Stimulated activated CD8-positive, alpha-beta memory T cell treated with anti-CD3 and anti-CD28 coated beads, Interleukin-4, amount 100 ng/mL, for 4 hours (primary cell): Measurements from ENCODE around the gene MAST1.
"Not testable (repeated sequence)": the region's sequence is repeated elsewhere in the genome, so short reads cannot be mapped to it uniquely, and the experiment has no call there.

Experiments used
- DNase-seq, 2 donors: peaks; one replicate each; pipeline ENCODE4 v3.0.0-alpha.2; 2020; ENCODE audit warnings: low read depth in 2 of 2, low spot score in 1 of 2

MAST1 gene

DNA sequence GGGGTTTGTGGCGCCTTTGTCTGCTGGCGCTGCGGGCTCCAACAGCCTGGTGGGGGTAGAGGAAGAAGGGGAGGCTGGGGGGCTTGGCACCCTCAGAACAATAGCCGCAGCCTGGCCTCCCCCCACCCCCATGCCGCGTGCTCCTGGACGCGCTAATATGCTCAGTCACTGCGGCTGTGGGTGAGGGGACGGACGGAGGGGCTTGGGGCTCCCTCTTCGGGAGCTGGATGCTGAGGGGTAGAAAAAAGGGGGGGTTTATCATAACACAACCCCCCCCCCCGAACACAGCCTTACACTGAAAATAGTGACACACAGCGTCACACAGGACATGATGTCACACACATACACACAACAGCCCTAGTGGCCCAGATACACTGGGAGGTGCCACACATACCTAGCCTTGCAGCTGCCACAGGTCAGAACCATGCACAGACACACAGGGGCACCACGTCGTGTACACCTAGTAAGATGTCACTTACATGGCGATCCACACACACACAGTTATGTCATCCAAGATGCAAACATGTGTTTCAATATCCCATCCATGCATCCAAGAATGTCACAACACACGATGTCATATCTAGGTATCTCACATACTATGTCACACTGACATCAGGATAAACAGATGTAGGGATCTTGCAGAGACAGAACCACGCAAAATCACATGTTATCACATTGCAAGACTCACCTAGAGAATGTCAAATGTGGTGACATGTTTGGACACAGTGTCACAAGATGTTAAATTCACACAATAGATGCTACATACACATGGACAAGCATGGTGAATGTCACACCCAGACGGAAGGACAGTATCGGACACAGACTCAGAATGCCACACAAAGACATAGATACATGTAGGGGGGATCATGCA is 806 bp downstream of the MAST1 start:
- DNase-seq = no peak

DNA sequence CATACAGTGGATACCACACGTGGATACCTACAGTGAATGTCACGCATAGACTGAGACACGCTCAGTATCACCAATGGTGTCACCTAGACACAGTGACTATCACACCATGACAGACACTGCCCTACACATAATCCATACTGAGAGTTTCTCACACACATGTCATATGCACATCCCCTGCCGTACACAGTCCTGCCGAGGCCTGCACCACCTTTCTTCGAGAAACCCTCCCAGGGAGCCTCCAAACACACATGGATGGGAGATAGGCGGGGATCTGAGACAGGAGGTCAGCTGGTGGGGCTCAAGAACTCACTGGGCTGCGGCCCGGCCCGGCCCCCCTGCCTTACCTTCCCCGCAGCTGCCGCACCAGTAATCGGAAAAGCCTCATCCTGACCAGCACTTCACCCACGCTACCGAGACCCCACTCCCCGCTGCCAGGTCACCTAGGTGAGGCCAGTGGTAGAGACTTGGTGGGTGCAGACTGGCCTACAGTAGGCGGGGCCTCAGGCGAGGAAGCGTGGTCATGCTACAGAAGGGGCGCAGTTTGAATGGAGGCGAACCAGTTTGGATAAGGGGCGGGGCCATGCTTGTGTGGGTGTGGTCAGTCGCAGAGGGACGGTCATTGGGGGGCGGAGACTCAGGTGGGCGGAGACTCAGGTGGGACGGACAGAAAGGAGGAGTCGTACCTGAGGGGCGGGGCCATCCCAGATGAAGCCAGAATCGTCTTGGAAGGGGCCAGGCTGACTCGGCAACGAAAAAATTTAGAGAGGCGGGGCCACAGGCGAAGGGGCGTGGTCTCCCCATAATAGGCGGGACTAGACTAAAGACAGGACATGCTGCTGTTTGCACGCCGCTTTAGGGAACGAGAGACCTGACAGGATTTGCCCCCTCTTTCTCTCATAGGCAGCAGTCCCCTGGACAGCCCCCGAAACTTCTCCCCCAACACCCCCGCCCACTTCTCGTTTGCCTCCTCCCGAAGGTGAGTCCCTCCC is 2.1 kb downstream of the MAST1 start:
- DNase-seq = no peak

DNA sequence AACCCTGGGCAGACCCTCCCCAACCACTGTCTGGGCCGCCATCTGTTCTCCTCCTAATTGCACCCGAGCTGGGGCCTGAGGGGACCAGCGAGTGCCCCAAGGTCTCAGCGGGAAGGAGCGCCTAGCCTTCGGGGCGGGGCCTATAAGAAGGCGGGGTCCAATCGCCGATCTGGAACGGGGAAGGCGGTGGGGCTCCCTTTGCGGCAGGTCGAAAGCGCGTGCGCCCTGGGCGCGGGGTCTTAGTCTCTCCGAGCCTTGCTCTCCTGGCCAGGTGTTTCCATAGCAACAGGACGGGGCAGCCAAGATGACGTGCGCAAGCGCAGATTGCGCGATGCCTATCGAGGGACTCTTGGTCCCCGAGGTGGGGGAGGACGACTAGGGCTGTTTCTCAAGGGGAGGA is 2.8 kb downstream of the MAST1 start:
- DNase-seq = no peak

DNA sequence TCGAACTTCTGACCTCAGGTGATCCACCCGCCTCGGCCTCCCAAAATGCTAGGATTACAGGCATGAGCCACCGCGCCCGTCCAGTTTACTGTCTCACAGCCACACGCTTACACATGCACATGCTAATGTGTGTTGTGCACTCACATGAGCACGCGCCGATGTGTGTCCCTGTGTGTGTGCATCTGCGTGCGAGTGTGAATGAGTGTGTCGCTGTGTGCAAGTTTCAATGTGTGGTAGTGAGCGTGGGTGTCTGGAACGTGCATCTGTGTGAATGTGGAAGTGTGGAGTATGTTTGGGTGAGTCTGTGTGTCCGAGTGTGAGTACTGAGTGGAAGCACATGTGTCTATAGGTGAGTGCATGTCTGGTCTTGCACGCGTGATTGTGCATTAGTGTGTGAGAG is 4.2 kb downstream of the MAST1 start:
- no peak for DNase-seq

DNA sequence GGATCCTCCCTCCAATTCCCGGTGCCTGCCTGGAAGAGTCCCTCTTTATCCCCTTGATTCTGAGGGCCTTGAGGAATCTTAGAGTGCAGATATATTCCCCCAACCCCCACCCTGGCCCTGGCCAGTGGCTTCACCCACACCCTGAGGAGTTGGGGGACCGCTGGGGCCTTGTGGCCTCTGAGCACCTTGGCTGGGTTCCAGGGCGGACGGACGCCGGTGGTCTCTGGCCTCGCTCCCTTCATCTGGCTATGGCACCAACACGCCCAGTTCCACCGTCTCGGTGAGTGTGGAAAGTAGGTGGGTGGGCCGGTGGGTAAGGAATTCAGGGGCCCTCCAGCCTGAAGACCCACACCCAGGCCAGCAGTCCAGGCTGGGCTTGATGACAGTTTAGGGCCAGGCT is 5.0 kb downstream of the MAST1 start:
- no peak for DNase-seq

DNA sequence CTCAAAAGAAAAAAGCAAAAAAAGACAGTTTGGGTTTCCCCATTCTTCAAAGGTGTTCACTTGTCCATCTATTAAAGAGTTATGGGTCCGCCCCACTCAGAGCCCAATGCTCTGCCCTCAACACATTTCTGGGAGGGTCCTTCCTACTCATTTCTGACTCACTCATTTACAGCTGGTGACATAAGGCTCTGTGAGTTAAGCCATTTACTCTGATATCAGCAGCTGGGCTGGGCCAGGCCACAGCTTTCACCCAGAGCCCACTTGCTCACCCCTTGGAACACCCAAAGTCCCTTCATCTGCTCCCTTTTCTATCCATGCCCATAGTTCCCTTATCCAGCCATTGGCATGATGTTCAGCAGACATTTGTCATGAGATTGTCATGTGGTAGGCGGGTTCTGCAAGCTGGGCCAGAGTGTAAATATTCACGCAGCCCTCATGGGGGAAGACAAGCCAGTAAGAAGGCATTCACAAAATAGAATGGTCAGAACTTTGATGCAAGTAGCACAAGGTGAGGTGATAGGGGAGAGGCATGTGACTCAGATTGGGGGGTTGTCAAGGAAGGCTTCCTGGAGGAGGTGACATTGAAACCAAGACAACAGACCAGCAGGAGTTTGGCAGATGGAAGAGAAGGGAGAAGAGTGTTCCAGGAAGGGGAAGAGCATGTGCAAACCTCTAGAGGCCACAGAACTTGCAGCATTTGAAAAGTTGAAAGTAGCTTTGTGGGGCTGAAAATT is 5.9 kb downstream of the MAST1 start:
- no peak for DNase-seq

DNA sequence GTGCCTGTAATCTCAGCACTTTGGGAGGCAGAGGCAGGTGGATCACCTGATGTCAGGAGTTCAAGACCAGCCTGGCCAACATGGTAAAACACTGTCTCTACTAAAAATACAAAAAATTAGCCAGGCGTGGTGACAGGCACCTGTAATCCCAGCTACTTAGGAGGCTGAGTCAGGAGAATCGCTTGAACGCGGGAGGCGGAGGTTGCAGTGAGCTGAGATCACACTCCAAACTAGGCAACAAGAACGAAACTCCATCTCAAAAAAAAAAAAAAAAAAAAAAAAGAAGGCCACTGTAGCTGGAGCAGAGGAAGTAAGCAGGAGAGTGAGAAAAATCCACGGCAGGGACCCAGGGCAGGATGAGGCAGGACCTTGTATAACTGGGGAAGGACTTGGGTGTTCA is 8.3 kb downstream of the MAST1 start:
- DNase-seq = not testable (repeated sequence)

DNA sequence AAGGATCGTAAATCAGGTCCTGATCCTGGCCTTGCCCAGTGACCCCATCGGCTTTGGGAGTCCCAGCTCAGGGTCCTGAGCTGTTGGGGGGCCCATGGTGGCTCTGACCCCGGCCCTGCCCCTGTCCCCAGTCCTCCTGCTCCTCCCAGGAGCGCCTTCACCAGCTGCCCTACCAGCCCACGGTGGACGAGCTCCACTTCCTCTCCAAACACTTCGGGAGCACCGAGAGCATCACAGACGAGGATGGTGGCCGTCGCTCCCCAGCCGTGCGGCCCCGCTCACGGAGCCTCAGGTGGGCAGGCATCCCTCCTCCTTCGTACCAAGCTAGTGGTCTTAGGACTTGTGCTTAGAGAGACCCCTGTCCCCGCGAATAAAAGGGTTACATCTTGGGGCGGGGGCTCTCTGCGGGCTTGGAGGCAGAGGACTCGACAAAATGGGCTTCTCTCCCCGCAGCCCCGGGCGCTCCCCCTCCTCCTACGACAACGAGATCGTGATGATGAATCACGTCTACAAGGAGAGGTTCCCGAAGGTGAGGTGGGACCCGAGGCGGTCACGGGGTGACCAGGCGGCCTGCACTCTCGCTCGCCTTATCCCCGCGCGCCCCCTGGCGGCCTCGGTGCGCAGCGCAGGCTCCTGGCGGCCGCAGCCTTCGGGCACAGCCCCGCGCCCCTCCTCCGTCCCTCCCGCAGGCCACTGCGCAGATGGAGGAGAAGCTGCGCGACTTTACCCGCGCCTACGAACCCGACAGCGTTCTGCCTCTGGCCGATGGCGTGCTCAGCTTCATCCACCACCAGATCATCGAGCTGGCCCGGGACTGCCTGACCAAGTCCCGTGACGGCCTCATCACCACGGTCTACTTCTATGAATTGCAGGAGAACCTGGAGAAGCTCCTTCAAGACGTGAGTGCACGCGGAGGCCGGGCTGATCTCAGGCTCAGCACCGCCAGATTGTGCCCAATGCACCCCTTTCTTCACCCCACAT is 9.1 kb downstream of the MAST1 start:
- DNase-seq = peak; percentile 66 to 70

DNA sequence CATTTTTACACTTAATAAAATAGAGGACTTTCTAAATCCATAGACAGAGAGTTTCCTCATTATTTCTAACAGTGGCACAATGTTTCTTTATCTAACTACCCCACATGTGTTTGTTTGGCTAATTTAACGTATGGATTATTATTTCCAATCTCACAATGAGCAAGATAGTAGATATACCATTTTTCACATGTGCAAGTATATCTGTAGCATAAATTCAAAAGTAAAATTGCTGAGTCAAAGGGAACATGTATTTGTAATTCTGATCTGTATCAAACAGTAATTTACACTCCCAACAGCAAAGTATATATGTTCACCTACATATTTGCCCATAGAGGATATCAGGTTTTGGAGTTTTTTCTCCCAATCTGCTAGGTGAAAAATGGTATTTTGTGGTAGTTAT is 18.3 kb downstream of the MAST1 start:
- DNase-seq = no peak

DNA sequence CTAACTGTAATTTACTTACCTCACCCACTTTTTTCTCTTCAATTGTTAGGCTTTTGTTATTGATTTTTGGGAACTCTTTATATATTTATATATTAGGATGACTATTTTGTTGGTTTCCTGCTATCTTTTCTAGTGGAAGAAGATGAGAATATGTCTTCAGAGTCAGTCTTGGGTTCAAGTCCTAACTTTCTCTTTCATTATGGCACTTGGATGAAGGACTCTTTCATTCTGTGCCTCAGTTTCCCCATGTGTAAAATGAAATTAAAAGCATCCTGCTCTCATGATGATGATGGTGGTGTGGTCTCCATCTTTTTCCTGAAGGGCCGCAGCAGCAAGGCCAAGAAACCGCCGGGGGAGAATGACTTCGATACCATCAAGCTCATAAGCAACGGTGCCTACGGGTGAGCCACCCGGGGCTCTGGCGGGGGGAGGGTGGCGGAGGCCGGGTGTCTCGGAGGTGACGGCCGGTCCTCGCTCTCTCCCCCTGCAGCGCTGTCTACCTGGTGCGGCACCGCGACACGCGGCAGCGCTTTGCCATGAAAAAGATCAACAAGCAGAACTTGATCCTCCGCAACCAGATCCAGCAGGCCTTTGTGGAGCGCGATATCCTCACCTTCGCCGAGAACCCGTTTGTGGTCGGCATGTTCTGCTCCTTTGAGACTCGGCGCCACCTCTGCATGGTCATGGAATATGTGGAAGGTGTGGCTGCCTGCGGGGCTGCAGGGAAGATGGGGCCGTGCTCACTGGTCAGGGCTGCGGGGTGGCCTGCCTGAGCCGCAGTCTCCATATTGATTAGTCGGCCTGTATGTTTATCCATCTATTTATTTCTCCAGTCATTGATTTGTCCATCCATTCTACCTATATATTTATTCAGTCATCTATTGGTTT is 20.0 kb downstream of the MAST1 start:
- DNase-seq = no peak

DNA sequence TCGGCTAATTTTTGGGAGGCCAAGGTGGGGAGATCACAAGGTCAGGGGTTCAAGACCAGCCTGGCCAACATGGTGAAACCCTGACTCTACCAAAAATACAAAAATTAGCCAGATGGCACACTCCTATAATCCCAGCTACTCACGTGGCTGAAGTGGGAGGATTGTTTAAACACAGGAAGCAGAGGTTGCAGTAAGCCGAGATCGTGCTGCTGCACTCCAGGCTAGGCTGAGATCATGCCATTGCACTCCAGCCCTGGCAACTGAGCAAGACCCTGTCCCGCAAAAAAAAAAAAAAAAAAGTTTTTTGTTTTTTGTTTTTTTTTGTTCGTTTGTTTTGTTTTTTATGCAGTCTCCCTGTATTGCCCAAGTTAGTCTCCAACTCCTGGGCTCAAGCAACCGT is 21.2 kb downstream of the MAST1 start:
- DNase-seq = no peak

DNA sequence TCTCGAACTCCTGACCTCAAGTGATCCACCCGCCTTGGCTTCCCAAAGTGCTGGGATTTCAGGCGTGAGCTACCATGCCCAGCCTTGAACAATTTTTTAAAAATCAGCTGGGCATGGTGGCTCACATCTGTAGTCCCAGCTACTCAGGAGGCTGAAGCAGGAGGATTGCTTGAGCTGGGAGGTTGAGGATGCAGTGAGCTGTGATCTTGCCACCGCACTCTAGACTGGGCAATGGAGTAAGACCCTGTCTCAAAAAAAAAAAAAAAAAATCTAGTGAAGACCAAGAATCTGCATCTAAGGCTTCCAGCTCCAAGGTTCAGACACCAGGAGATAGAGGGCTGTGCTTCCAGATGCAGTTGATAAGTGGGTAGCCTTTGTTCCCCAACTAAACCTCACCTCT is 25.8 kb downstream of the MAST1 start:
- no peak for DNase-seq

DNA sequence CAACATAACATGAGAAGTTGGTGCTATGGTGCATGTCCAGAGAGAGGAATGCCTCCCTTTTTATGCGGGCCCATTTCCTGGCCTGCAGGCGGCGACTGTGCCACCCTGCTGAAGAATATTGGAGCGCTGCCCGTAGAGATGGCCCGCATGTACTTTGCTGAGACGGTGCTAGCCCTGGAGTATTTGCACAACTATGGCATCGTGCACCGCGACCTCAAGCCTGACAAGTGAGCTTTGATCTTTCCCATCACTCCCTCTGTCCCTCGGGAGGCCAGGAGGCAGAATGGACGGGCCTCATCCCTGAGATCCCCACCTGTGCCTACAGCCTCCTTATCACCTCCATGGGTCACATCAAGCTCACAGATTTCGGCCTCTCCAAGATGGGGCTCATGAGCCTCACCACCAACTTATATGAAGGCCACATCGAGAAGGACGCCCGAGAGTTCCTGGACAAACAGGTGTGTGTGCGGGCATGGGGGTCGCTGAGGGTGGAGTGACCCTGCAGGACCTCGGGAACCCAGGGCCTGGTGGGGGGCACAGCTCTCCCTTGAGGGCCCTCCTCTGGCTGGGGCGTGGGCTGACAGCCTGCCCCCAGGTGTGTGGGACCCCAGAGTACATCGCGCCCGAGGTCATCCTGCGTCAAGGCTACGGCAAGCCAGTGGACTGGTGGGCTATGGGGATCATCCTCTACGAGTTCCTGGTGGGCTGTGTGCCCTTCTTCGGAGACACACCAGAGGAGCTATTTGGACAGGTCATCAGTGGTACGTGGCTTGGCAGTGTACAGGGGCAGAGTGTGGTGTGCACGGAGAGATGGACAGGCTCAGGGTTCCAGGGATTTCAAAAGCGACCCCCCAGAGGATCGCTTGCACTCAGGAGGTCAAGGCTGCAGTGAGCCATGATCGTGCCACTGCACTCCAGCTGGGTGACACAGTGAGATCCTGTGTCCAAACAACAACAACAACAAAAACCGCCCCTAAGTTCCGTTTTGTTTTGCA is 26.7 kb downstream of the MAST1 start:
- no peak for DNase-seq

DNA sequence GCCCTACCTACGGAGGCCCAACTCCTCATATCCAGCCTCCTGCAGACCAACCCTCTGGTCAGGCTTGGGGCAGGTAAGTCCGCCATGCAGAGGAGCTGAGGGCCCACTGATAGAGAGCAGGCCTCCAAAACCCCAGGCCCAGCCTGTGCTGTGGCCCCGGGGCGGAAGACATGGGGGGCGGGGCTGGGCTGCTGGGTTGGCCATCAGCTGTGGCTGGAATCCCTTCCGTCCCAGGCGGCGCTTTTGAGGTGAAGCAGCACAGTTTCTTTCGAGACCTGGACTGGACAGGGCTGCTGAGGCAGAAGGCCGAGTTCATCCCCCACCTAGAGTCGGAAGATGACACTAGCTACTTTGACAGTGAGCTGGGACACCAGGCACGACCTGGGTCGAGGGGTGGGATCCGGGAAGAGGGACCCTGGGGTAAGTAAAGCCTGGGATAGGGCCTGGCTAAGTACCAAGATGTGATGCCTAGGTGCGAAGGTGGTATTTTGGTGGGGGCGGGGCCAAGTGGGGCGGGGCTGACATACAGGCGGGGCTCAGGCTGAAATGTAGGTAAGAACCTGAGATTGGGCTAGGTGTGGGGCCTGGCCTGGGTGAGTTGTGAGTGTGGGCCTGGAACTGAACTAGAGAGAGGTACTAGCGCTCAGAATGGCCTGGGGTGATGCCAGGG is 27.6 kb downstream of the MAST1 start:
- DNase-seq = no peak

DNA sequence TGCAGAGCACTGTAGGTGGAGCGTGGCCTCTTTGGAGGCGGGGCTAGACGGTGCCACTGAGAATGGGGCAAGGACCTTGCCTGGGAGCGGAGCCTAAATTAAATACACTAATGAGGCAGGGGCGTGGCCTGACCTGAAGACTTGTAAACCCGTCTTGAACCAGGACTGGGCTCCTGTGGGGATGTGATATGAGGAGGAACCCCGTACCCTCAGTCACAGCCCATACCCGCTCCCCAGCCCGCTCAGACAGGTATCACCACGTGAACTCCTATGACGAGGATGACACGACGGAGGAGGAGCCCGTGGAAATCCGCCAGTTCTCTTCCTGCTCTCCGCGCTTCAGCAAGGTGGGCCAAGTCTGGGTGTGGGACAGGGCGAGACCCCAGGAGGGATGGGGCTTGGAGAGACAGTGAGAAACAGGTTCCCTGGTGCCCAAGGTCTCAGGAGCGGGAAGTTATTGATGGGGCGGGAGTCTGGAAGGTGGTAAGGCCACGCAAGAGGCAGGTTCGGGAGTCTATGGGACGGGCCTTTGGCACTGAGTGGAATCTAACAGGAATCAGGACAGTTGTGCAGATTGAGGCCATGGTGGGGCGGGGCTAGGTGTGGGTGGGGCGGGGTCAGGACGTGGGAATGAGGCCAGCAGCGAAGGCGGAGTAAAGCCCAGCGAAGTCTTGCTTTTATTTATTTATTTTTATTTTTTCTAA is 28.3 kb downstream of the MAST1 start:
- DNase-seq = no peak

DNA sequence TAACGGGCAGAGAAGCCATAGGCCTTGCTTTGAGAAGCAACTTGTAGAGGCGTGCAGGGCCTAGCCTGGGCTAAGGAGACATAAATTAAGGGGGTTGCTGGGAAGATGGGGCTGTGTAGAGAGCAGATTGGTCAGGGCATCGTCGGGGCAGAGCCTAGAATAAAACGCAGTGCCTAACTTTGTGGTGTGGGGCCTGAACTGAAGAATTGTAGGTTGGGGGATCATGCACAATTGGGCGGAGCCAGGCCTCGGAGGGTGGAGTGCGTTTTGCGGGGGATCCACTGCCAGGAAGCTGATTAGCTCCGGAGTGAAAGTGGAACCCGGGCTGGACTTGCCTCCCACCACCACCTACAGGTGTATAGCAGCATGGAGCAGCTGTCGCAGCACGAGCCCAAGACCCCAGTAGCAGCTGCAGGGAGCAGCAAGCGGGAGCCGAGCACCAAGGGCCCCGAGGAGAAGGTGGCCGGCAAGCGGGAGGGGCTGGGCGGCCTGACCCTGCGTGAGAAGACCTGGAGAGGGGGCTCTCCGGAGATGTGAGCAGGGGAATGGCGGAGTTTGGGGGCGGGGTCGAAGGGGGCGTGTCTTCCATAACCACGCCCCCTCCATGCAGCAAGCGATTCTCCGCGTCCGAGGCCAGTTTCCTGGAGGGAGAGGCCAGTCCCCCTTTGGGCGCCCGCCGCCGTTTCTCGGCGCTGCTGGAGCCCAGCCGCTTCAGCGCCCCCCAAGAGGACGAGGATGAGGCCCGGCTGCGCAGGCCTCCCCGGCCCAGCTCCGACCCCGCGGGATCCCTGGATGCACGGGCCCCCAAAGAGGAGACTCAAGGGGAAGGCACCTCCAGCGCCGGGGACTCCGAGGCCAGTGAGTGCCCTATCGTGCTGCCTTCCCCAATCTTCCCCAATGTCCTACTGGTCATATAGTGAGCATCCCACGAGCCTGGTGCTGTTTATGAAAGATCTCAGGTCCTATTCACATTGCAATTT is 29.1 kb downstream of the MAST1 start:
- DNase-seq = peak in 1 of 2 donors; percentile 49
